Measurements from ENCODE around the gene TRPC4AP. TPM values are rescaled to one million over a fixed set of nuclear protein-coding genes. Genes with fewer than 3 reads are reported as not detected.
"Not testable (repeated sequence)": the region's sequence is repeated elsewhere in the genome, so short reads cannot be mapped to it uniquely, and the experiment has no call there.

The TRPC4AP gene
- total RNA-seq, 1 experiment from 2014 or later = 25.7 TPM

GRCh38 chr20:35106827-35107380 lies 14.3 kb upstream of the TRPC4AP start:
- DNase-seq (ENCODE audit: low read depth) = no peak

- DNase-seq (ENCODE audit: low read depth) = no peak
Observed at GRCh38 chr20:35104685-35105295, 12.2 kb upstream of the TRPC4AP start.

GRCh38 chr20:35101620-35102019 lies 9.0 kb upstream of the TRPC4AP start:
- DNase-seq (ENCODE audit: low read depth) = no peak

GRCh38 chr20:35093267-35093884 lies 769 bp upstream of the TRPC4AP start:
- DNase-seq (ENCODE audit: low read depth) = peak; percentile 73

- no peak for DNase-seq (ENCODE audit: low read depth)
Observed at GRCh38 chr20:35091816-35092523, 637 bp downstream of the TRPC4AP start.

- no peak for DNase-seq (ENCODE audit: low read depth)
Observed at GRCh38 chr20:35088231-35089145, 4.1 kb downstream of the TRPC4AP start.

GRCh38 chr20:35087791-35088190 lies 4.8 kb downstream of the TRPC4AP start:
- no peak for DNase-seq (ENCODE audit: low read depth)

GRCh38 chr20:35087355-35087754 lies 5.3 kb downstream of the TRPC4AP start:
- DNase-seq (ENCODE audit: low read depth) = no peak

- no peak for DNase-seq (ENCODE audit: low read depth)
Observed at GRCh38 chr20:35085477-35086225, 7.0 kb downstream of the TRPC4AP start.

GRCh38 chr20:35084998-35085397 lies 7.6 kb downstream of the TRPC4AP start:
- no peak for DNase-seq (ENCODE audit: low read depth)

GRCh38 chr20:35080348-35080642 lies 12.3 kb downstream of the TRPC4AP start:
- not testable (repeated sequence) for DNase-seq (ENCODE audit: low read depth)

- no peak for DNase-seq (ENCODE audit: low read depth)
Observed at GRCh38 chr20:35079472-35080347, 12.9 kb downstream of the TRPC4AP start.

- no peak for DNase-seq (ENCODE audit: low read depth)
Observed at GRCh38 chr20:35077872-35078271, 14.7 kb downstream of the TRPC4AP start.

GRCh38 chr20:35077341-35077740 lies 15.3 kb downstream of the TRPC4AP start:
- DNase-seq (ENCODE audit: low read depth) = no peak

- DNase-seq (ENCODE audit: low read depth) = not testable (repeated sequence)
Observed at GRCh38 chr20:35071436-35072153, 21.0 kb downstream of the TRPC4AP start.

- no peak for DNase-seq (ENCODE audit: low read depth)
Observed at GRCh38 chr20:35066194-35066593, 26.4 kb downstream of the TRPC4AP start.

- DNase-seq (ENCODE audit: low read depth) = no peak
Observed at GRCh38 chr20:35065181-35065580, 27.4 kb downstream of the TRPC4AP start.

GRCh38 chr20:35063168-35063567 lies 29.4 kb downstream of the TRPC4AP start:
- DNase-seq (ENCODE audit: low read depth) = no peak

- no peak for DNase-seq (ENCODE audit: low read depth)
Observed at GRCh38 chr20:35062478-35062877, 30.1 kb downstream of the TRPC4AP start.

Measured in Daoy (cell line).